Medulla oblongata (tissue), 1 donor: ENCODE measurements around the gene WAPL.
A peak's percentile ranks its signal among the peaks of the same experiment; 100 is the strongest.

ENCODE experiments used
- DNase-seq: peaks from one replicate; pipeline ENCODE4 v3.0.0-alpha.2; 2015; ENCODE audit errors: extremely low spot score

WAPL gene

GRCh38 chr10:86523348-86523747 lies 1.8 kb upstream of the WAPL start:
- DNase-seq, result peak; percentile 72

DNA sequence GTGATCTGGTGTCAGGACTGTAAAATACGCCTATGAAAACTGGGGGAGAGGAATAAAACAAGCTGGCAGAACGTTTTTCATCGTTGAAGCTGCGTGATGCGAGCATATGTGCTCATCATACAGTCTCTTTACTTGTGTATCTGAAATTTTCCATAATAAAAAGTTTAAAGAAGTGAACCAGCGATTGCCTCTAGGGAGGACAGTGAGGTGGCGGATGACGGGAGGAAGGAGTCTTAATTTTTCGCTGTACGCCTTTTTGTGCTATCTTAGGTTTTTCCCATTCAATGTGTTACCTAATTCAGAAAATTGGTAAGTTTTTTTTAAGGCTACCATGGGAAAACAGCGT lies 891 bp upstream of the WAPL start:
- peak; percentile 8 for DNase-seq

- peak; percentile 57 for DNase-seq
Measured at GRCh38 chr10:86520871-86521677, 518 bp downstream of the WAPL start.

DNA sequence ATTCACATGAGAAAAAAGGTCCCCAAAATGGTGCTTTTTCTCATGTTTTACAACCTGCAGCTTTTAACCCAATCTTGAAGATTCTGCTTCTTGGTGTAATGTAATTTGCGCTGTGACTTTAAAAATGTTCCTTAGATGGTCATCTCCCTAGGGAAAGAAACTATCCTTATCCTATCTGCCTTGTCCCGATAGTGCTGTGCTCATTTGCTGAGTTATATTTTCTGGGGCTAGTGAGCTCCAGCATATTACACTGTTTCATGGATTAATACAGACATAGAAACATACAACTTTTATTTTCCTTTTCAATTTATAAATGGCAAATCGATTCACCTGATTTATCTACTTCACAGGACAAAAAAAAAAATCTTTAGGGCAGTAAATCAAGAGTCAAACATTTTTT lies 2.8 kb downstream of the WAPL start:
- no peak for DNase-seq

DNA sequence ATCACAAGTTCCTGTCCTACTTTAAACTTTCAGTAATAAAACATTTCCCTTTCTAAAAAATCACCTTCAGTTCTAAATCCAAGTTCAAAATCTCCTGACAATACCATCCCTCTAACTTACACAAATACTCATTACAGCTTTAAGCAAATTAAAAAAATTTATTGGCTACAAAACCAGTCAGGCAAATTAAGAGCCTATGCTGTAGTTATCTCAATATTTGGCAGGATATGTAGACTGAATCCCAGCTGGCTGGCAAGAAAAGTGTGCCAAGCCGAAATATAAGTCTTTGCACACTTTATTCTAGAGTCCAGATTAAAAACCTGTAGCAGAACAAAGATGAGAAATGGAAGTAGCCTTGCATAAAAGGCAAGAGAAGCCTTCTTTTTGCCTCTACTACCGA lies 9.5 kb downstream of the WAPL start:
- no peak for DNase-seq

- no peak for DNase-seq
Measured at GRCh38 chr10:86511027-86511865, 10.3 kb downstream of the WAPL start.

DNA sequence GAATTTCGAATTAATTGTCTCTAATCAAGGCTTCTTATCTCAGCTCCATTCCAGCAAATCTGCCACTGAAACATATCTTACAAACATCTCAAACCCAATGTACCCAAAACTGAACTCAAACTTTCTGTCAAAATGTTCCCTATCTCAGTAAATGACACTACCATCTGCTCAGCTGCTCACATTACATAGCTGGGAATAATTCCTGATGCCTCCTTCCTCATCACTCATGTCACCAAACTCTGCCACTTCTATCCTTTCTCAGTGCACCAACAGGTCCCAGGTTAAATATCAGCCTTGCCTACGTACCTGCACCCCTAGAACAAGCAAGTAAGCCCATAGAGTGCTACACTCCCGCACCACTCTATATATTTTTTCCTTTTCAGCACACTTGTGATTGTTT lies 12.4 kb downstream of the WAPL start:
- DNase-seq, result no peak

GRCh38 chr10:86508217-86508616 lies 13.4 kb downstream of the WAPL start:
- no peak for DNase-seq

DNA sequence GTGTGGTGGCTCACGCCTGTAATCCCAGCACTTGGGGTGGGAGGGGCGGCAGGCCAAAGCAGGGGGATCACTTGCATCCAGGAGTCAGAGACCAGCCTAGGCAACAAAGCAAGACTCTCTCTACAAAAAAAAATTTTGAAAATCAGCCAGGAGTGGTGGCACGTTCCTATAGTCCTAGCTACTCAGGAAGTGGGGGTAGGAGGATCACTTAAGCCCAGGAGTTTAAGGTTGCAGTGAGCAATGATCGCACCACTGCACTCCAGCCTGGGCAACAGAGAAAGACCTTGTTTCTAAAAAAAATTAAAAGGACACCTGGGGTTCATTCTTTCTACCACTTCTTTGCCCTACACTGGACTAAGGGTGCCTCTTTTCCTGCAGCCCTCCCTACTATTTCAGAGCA lies 15.1 kb downstream of the WAPL start:
- DNase-seq, result no peak

GRCh38 chr10:86506062-86506461 lies 15.5 kb downstream of the WAPL start:
- no peak for DNase-seq

DNA sequence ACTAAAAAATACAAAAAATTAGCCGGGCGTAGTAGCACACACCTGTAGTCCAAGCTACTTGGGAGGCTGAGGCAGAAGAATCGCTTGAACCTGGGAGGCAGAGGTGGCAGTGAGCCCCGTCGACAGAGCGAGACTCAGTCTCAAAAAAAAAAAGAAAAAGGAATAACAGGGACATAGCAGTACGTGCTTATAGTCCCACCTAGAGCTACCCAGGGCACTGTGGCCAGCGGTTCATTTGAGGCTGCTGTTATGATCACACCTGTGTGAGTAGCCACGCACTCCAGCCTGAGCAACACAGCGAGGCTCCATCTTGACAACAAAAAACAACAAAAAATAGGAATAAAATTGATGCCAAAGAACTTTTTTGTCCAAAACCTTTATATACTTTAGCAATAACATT lies 17.1 kb downstream of the WAPL start:
- DNase-seq, result no peak

- no peak for DNase-seq
Measured at GRCh38 chr10:86500846-86501245, 20.7 kb downstream of the WAPL start.

GRCh38 chr10:86498598-86498997 lies 23.0 kb downstream of the WAPL start:
- no peak for DNase-seq

- no peak for DNase-seq
Measured at GRCh38 chr10:86497621-86498020, 24.0 kb downstream of the WAPL start.

DNA sequence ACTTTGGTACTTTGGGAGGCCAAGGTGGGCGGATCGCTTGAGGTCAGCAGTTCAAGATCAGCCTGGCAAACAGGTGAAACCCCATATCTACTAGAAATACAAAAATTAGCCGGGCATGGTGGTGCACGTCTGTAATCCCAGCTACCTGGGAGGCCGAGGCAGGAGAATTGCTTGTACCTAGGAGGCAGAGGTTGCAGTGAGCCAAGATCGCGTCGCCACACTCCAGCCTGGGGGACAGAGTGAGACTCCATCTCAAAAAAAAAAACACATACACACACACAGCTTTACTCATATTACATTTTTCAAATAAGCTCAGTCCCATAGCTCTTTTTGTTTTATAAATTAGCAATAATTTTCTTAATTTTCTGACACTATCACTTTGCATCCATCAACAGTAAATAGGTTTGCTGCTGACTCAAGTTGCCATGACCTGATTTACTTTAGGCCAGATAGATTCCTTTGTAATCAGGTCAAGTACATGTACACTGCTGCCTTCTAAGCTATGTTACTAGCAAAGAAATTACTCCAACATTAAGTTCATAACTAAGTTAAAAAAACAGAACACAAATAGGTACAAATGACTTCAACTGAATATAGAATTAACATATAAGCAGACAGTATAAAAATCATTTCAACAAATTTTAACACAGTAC lies 31.5 kb downstream of the WAPL start:
- no peak for DNase-seq

- DNase-seq, result peak; percentile 57
Measured at GRCh38 chr10:86489071-86489810, 32.4 kb downstream of the WAPL start.

DNA sequence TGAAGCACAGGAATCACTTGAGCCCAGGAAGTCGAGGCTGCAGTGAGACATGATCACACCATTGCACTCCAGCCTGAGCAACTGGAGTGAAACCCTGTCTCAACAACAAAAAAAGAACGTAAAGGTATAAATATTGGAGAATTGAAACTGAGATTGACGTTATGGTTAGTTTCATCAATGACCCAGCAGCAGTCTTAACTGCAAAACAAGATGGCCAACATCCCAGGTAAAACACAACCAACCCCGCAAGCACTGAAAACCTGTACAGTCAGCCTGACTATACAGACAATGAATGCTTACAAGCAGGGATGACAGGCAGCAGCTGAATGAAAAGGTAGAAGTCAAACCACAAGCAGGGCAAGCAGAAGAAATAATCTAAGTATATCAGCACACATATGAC lies 34.7 kb downstream of the WAPL start:
- no peak for DNase-seq

DNA sequence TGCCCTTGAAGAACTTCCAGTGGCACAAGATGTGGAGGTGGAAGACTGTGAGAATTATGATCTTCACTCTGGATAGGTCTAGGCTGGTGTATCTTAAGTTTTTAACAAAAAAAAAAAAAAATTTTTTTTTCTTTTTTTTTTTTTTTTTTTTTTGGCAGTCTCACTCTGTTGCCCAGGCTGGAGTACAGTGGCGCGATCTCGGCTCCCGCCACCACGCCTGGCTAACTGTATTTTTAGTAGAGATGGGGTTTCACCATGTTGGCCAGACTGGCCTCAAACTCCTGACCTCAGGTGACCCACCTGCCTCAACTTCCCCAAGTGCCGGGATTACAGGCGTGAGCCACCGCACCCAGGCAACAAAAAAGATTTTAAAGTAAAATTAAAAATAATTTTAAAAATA lies 37.9 kb downstream of the WAPL start:
- DNase-seq, result no peak

- DNase-seq, result no peak
Measured at GRCh38 chr10:86481761-86482160, 39.8 kb downstream of the WAPL start.

- DNase-seq, result no peak
Measured at GRCh38 chr10:86480571-86480970, 41.0 kb downstream of the WAPL start.

DNA sequence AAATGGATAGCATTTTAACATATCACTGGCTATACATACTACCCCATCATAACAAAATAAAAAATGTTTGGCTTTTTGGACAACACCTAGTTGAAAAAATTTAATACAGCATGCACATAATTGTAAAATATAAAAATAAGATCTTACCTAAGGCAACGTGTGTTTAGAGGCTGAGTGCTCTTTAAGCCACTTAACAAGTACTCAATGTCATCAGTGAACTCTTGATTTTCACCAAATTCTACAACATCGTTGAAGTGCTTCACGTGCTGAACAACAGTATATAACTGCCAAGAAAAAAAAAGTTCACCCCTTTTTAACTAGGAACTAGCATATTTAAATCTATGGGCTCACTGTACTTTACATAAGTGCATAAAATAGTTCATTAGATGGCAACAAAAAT lies 49.5 kb downstream of the WAPL start:
- no peak for DNase-seq
